GM12878 (cell line): Measurements from ENCODE around the gene VWA3B. TPM values are rescaled to one million over a fixed set of nuclear protein-coding genes. Genes with fewer than 3 reads are reported as not detected.

Source experiments
- JUNB ChIP-seq: IDR thresholded peaks from 2 replicates; pipeline ENCODE4 v1.6.1; 2016; ENCODE audit warnings: antibody characterized with exemption, mild to moderate bottlenecking
- RFX5 ChIP-seq: IDR thresholded peaks from 2 replicates; pipeline ENCODE4 v1.6.1; 2011; ENCODE audit warnings: low read depth, low read length, improper control_type of control experiment
- RUNX3 ChIP-seq: IDR thresholded peaks from 2 replicates; pipeline ENCODE4 v1.6.1; 2012; ENCODE audit warnings: low read length, inconsistent platforms
- ZNF207 ChIP-seq: fragments of 450-650 bp; IDR thresholded peaks from 2 replicates; pipeline ENCODE4 v1.6.1; 2014; ENCODE audit warnings: antibody characterized with exemption, mild to moderate bottlenecking, borderline replicate concordance
- ZNF217 ChIP-seq: fragments of 450-650 bp; IDR thresholded peaks from 2 replicates; pipeline ENCODE4 v1.6.1; 2017; ENCODE audit warnings: antibody characterized with exemption, mild to moderate bottlenecking
- polyA plus RNA-seq, 11 experiments: library from polyadenylated mRNA; depleted of rRNA in 4 of 11; unstranded in 6 of 11; stranded (reverse) in 5 of 11; fragments of >200 nt; fragmentation: Nextera tagmentation in 4 of 11; fragmentation: Illumina TruSeq in 1 of 11; extraction: Ambion mirVana in 4 of 11; extraction: Trizol in 1 of 11; gene quantifications; 1 replicate in 1 of 11; 2 replicates in 10 of 11; pipeline versions ENCODE4 v1.2.1 to v1.2.3, GENCODE V29; 2011 to 2016; ENCODE audit warnings: inconsistent platforms in 2 of 11, missing spikeins in 2 of 11, low read depth in 1 of 11
- total RNA-seq, 4 experiments: library from RNA; depleted of rRNA in 3 of 4; stranded (reverse); fragments of >200 nt in 3 of 4; fragmentation: Illumina TruSeq in 1 of 4; extraction: Trizol in 1 of 4; gene quantifications; 2 replicates each; pipeline versions ENCODE4 v1.2.1 to v1.2.3, GENCODE V29; 2013 to 2021
- TF ChIP-seq, protein P1 (sequence below): fragments of 450-650 bp; formaldehyde crosslinking; IDR thresholded peaks from 2 replicates; pipeline ENCODE4 v1.4.0; 2020; ENCODE audit warnings: mild to moderate bottlenecking, moderate library complexity
- TF ChIP-seq, protein P2 (sequence below), 3 experiments: IDR thresholded peaks in 2 of 3; conservative IDR thresholded peaks in 1 of 3; 2 replicates each; pipeline ENCODE4 v1.5.1; 2011; ENCODE audit warnings: low read depth in 3 of 3, low read length in 3 of 3, mild to moderate bottlenecking in 3 of 3, control low read depth in 2 of 3, moderate library complexity in 2 of 3, inconsistent platforms in 1 of 3, mixed read lengths in 1 of 3; ENCODE audit not compliant: control insufficient read depth in 2 of 3, insufficient read depth in 1 of 3; ENCODE audit errors: extremely low read depth in 1 of 3

The VWA3B gene
- total and polyA plus RNA-seq, 10 of the 15 experiments (the other 5 are each of a cell fraction or from before 2014, with no cell fraction given): 0.04 to 0.86 (median 0.19) TPM; not detected in 4

DNA sequence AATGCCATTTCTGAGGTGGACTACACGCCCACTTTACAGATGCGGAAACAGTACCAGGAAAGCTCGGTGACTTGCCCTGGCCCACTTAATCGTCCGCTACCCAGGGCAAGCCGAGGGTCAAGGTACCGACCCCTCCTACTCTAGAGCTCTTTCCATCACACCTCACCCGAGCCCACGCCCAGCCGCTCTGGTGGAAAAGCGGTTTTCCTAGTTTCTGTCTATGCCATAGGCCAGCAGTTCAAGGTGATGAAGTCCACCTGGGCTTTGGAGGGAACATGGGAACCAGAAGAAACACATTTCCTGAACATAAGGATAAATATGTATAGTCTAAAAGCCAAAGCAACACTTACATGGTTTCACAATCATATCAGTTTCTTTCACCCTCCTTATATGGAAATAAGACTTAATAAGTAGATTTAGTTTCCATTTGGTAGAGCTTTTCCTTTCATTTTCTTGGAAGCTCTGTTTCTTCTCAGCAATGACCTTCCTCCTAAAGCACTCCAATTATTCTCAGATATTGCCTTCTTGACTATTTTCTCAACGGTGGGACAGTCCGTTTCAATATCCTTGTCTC is 567 bp downstream of the VWA3B start (continued):
- TF ChIP-seq, protein P1, sequence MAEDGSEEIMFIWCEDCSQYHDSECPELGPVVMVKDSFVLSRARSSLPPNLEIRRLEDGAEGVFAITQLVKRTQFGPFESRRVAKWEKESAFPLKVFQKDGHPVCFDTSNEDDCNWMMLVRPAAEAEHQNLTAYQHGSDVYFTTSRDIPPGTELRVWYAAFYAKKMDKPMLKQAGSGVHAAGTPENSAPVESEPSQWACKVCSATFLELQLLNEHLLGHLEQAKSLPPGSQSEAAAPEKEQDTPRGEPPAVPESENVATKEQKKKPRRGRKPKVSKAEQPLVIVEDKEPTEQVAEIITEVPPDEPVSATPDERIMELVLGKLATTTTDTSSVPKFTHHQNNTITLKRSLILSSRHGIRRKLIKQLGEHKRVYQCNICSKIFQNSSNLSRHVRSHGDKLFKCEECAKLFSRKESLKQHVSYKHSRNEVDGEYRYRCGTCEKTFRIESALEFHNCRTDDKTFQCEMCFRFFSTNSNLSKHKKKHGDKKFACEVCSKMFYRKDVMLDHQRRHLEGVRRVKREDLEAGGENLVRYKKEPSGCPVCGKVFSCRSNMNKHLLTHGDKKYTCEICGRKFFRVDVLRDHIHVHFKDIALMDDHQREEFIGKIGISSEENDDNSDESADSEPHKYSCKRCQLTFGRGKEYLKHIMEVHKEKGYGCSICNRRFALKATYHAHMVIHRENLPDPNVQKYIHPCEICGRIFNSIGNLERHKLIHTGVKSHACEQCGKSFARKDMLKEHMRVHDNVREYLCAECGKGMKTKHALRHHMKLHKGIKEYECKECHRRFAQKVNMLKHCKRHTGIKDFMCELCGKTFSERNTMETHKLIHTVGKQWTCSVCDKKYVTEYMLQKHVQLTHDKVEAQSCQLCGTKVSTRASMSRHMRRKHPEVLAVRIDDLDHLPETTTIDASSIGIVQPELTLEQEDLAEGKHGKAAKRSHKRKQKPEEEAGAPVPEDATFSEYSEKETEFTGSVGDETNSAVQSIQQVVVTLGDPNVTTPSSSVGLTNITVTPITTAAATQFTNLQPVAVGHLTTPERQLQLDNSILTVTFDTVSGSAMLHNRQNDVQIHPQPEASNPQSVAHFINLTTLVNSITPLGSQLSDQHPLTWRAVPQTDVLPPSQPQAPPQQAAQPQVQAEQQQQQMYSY: no peak
- TF ChIP-seq, protein P2, sequence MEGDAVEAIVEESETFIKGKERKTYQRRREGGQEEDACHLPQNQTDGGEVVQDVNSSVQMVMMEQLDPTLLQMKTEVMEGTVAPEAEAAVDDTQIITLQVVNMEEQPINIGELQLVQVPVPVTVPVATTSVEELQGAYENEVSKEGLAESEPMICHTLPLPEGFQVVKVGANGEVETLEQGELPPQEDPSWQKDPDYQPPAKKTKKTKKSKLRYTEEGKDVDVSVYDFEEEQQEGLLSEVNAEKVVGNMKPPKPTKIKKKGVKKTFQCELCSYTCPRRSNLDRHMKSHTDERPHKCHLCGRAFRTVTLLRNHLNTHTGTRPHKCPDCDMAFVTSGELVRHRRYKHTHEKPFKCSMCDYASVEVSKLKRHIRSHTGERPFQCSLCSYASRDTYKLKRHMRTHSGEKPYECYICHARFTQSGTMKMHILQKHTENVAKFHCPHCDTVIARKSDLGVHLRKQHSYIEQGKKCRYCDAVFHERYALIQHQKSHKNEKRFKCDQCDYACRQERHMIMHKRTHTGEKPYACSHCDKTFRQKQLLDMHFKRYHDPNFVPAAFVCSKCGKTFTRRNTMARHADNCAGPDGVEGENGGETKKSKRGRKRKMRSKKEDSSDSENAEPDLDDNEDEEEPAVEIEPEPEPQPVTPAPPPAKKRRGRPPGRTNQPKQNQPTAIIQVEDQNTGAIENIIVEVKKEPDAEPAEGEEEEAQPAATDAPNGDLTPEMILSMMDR (IDR thresholded peaks at IDR 0.05 in 2 of 3, conservative IDR thresholded peaks at IDR 0.05 in 1 of 3; ENCODE audit: control insufficient read depth in 2 of 3, extremely low read depth in 1 of 3, insufficient read depth in 1 of 3, low read depth in 3 of 3, low read length in 3 of 3): no peak
- TF ChIP-seq ZNF207: no peak
- no peak for TF ChIP-seq ZNF217
- no peak for TF ChIP-seq RFX5
- no peak for TF ChIP-seq RUNX3
- no peak for TF ChIP-seq JUNB
